GM13977 (cell line): ENCODE results near the gene MT4.

Source experiments
- DNase-seq: peaks from one replicate; pipeline ENCODE4 v3.0.0; 2012; ENCODE audit warnings: low spot score
- in situ Hi-C: fragments of 300-500 bp; cut with MboI; formaldehyde crosslinking; loops from one replicate; pipeline ENCODE4 v1.12.0; 2022; ENCODE audit warnings: low sequenced_read_pairs, low pct_unique_long_range_greater_than_20kb, mixed read lengths, inconsistent platforms; ENCODE audit not compliant: unreplicated experiment
- TF ChIP-seq, protein P1 (sequence below): IDR thresholded peaks from 2 replicates; pipeline ENCODE4 v1.5.1; 2012; ENCODE audit warnings: mild to moderate bottlenecking, control low read depth; ENCODE audit not compliant: insufficient read depth; ENCODE audit errors: extremely low read depth, missing control alignments

MT4 gene

DNA sequence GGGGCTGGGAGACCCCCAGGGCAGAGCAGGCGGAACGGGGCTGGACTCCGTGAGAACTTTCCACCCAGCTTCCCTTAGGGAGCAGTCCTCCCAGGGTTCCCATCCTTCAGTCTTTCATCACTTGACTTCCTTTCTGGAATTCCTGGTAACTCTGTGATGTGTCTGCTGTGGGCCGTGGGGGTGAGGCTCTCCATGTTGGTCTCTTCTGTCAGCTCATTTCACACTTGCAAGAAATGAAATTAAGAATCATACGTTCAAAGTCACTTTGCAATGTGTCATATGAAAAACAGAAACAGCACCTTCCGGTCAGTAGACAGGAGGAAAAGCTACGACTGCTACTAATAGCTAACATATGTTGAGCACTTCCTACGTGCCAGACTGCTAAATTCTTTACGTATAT lies 39.6 kb upstream of the MT4 start:
- in situ Hi-C loops: no loop called here
- no peak for DNase-seq
- TF ChIP-seq, protein P1, sequence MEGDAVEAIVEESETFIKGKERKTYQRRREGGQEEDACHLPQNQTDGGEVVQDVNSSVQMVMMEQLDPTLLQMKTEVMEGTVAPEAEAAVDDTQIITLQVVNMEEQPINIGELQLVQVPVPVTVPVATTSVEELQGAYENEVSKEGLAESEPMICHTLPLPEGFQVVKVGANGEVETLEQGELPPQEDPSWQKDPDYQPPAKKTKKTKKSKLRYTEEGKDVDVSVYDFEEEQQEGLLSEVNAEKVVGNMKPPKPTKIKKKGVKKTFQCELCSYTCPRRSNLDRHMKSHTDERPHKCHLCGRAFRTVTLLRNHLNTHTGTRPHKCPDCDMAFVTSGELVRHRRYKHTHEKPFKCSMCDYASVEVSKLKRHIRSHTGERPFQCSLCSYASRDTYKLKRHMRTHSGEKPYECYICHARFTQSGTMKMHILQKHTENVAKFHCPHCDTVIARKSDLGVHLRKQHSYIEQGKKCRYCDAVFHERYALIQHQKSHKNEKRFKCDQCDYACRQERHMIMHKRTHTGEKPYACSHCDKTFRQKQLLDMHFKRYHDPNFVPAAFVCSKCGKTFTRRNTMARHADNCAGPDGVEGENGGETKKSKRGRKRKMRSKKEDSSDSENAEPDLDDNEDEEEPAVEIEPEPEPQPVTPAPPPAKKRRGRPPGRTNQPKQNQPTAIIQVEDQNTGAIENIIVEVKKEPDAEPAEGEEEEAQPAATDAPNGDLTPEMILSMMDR: no peak

DNA sequence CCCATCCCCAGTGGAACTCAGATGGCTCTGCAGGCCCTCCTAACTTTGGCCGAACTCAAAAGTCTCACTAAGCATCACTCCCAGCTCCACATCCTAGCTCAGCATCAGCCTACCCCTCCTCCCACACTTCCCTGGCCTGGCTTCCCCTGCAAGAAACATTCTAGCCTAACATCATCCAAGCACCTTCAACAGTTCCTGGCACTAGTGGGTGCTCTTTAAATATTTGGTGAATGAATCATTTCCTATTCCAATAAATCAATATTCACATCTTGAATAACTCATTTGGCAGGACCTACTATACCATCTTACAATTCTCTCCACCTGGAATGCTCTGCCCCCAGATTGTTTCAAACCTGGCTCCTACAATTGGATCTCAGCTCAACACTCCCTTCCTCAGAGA lies 34.0 kb upstream of the MT4 start:
- in situ Hi-C loops: no loop called here
- no peak for DNase-seq
- TF ChIP-seq, protein P1: no peak

DNA sequence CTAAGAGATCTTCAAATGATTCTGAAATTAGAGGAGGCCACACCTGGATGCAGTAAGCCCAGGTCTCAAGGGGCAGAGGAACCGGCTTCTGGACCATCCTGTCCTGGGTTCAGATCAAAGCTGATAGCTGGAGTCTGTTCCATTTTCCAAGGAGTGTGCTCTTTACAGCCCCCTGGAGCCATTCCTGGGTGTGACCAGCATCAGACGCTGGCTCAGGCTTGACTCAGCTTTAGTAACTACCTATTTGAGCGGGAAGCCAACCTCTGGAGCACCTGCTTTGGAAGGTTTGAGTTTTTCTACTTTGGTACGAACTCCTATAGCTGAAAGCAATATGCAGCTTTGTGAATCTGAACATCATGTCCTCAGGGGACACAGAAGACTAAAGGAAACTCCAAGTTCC lies 32.2 kb upstream of the MT4 start:
- TF ChIP-seq, protein P1: no peak
- in situ Hi-C loops: no loop called here
- no peak for DNase-seq

DNA sequence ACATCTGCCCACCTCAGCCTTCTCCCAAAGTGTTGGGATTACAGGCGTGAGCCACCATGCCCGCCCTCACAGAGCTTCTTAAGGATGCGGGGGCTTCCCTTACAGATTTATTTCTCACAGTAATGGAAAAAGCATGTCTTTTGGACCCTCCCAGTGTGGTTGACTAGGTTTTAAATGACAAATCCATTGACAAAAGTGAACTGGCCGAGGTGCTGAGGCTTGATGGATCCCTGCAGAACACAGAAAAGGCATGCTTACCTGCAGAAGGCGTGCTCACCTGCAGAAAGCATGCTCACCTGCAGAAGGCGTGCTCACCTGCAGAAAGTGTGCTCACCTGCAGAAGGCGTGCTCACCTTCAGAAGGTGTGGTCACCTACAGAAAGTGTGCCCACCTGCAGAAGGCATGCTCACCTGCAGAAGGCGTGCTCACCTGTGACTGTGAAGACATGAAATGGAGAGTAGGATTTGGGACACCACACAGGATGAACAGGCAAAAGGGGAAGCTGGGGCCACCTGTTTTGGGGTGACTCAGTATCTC lies 30.0 kb upstream of the MT4 start:
- TF ChIP-seq, protein P1: no peak
- in situ Hi-C loops: no loop called here
- no peak for DNase-seq

DNA sequence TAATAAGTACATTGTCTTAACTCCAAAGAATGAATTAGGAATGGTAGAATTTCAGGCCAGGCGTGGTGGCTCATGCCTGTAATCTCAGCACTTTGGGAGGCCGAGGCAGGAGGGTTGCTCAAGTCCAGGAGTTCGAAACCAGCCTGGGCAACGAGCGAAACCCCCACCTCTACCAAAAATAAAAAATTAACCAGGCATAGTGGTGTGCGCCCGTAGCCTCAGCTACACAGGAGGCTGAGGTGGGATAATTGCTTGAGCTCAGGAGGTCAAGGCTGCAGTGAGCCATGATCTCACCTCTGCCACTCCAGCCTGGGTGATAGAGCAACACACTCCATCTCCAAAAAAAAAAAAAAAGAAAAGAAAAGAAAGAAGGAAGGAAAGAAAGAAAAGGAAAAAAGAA lies 26.5 kb upstream of the MT4 start:
- TF ChIP-seq, protein P1: no peak
- DNase-seq: no peak
- in situ Hi-C loops: no loop called here

DNA sequence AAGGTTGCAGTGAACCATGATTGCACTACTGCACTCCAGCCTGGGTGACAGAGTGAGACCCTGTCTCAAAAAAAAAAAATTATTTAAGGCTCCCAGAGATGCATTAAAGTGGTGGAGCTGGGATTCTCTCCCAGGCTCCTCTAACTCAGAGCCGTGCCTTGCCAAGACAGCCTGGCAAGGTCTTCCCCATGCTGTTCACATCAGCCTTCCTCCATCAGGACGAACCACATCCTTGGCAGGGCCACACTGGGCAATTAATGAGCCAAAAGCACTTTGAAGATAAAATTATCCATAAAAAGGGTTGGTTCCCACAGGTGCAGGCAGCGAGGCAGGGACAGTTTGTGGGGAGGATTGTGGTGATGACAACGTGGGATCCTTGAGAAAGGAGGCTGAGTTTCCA lies 25.2 kb upstream of the MT4 start:
- TF ChIP-seq, protein P1: no peak
- DNase-seq: no peak
- in situ Hi-C loops: no loop called here

DNA sequence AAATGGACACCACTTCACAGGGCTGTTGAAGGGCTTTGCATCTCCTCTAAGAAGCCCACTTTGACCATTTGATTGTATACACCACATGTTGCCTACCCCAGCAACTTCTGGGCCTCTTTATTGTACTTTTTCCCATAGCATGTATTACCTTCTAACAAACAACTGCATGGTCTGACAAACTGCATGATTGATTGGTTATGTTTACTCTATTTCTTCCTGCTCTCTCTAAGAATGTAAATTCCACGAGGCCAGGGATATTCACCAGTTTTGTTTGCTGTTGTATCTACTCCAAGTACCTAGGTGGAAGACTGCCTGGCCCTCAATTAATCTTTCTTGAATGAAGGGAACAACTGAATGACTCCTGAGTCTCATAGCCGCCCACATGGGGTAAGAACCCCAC lies 22.8 kb upstream of the MT4 start:
- DNase-seq: no peak
- TF ChIP-seq, protein P1: no peak
- in situ Hi-C loops: no loop called here
